ENCODE results near the gene CFAP90. TPM values are rescaled to one million over a fixed set of nuclear protein-coding genes. Genes with fewer than 3 reads are reported as not detected.

Gene CFAP90
- total RNA-seq, 1 donor from 2014 or later: 0.64 TPM

DNA sequence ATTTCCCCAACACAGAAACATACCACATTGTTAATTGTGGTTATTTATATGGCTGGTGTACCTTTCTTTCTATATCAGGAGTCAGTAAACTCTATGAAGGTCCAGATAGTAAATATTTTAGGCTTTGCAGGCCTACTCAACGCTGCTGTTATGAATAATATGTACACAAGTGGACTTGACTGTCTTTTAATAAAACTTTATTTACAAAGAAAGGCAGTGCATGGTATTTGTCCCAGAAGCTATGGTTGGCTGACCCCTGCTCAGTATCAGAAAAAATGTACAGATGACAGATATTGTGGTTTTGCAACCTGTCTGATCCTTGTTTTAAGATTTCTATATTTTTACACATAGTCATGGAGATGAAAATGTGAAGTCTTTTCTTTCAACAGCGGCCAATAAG is 23.7 kb upstream of the CFAP90 start:
- peaks cover 23% of the 10 kb centered on the region for H3K4me1 ChIP-seq (ENCODE audit: insufficient read depth, low read length)
- H4K20me1 ChIP-seq (ENCODE audit: insufficient read depth, low read length): peaks cover 48% of the 10 kb centered on the region
- H3K9me3 Mint-ChIP-seq (ENCODE audit: unreplicated experiment): no peaks in the 10 kb centered on the region
- H3K4me2 ChIP-seq (ENCODE audit: low read length): no peak overlapping the region
- H3K79me2 ChIP-seq (ENCODE audit: insufficient read depth, low read length): peaks cover 71% of the 10 kb centered on the region
- H2AFZ ChIP-seq (ENCODE audit: low read depth, low read length): no peak overlapping the region
- no peak overlapping the region for H3K4me3 ChIP-seq (ENCODE audit: insufficient read depth, low read depth, low read length)
- no peaks in the 10 kb centered on the region for H3K9me3 ChIP-seq (ENCODE audit: insufficient read depth, low read depth, low read length)
- TF ChIP-seq, protein P1, sequence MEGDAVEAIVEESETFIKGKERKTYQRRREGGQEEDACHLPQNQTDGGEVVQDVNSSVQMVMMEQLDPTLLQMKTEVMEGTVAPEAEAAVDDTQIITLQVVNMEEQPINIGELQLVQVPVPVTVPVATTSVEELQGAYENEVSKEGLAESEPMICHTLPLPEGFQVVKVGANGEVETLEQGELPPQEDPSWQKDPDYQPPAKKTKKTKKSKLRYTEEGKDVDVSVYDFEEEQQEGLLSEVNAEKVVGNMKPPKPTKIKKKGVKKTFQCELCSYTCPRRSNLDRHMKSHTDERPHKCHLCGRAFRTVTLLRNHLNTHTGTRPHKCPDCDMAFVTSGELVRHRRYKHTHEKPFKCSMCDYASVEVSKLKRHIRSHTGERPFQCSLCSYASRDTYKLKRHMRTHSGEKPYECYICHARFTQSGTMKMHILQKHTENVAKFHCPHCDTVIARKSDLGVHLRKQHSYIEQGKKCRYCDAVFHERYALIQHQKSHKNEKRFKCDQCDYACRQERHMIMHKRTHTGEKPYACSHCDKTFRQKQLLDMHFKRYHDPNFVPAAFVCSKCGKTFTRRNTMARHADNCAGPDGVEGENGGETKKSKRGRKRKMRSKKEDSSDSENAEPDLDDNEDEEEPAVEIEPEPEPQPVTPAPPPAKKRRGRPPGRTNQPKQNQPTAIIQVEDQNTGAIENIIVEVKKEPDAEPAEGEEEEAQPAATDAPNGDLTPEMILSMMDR (IDR thresholded peaks at IDR 0.05; ENCODE audit: insufficient read depth, low read depth, low read length): no peak
- TF ChIP-seq EZH2 (IDR thresholded peaks at IDR 0.05; ENCODE audit: insufficient read depth, low read length): no peak
- H3K4me1 Mint-ChIP-seq (ENCODE audit: low read depth, unreplicated experiment): peaks cover 38% of the 10 kb centered on the region
- FAIRE-seq (no peak), DNase-seq (ENCODE audit: low read depth) (no peak)
- no peaks in the 10 kb centered on the region for H3K27me3 ChIP-seq (ENCODE audit: insufficient read depth, low read length)
- H3K27ac ChIP-seq (ENCODE audit: low read depth, low read length): no peak overlapping the region
- H3K4me3 Mint-ChIP-seq (ENCODE audit: unreplicated experiment): no peak overlapping the region
- H3K36me3 ChIP-seq (ENCODE audit: insufficient read depth, low read length): peaks cover 23% of the 10 kb centered on the region
- no peaks in the 10 kb centered on the region for H3K27me3 Mint-ChIP-seq (ENCODE audit: low read depth, unreplicated experiment)
- H3K9ac ChIP-seq (ENCODE audit: low read length): no peak overlapping the region
- no peaks in the 10 kb centered on the region for H3K36me3 Mint-ChIP-seq (ENCODE audit: low read depth, unreplicated experiment)
- H3K27ac Mint-ChIP-seq (ENCODE audit: unreplicated experiment): no peak overlapping the region

DNA sequence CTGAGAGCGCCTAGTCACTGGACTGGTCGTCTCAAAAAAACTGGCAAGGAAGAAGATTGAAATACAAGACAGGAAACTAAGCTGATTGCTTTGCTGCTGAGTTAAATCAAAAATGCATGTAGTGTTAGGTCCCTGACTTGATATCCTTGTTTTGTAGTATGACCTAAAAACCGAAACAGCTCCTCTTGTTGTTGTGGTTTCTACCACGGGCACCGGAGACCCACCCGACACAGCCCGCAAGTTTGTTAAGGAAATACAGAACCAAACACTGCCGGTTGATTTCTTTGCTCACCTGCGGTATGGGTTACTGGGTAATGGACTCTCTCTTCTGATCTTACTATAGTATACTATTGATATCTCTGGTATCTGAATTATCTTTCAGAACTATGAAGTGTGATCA is 22.3 kb upstream of the CFAP90 start:
- FAIRE-seq (no peak), DNase-seq (ENCODE audit: low read depth) (no peak)
- Histone ChIP-seq H3K27ac (ENCODE audit: low read depth, low read length) (no peak overlapping the region), H3K79me2 (ENCODE audit: insufficient read depth, low read length) (peaks cover 77% of the 10 kb centered on the region), H3K9ac (ENCODE audit: low read length) (no peak overlapping the region), H2AFZ (ENCODE audit: low read depth, low read length) (no peak overlapping the region), H3K4me2 (ENCODE audit: low read length) (no peak overlapping the region), H3K4me3 (ENCODE audit: insufficient read depth, low read depth, low read length) (no peak overlapping the region), H3K36me3 (ENCODE audit: insufficient read depth, low read length) (peaks cover 14% of the 10 kb centered on the region), H3K4me1 (ENCODE audit: insufficient read depth, low read length) (peaks cover 21% of the 10 kb centered on the region), H4K20me1 (ENCODE audit: insufficient read depth, low read length) (peaks cover 41% of the 10 kb centered on the region), H3K27me3 (ENCODE audit: insufficient read depth, low read length) (no peaks in the 10 kb centered on the region), H3K9me3 (ENCODE audit: insufficient read depth, low read depth, low read length) (no peaks in the 10 kb centered on the region)
- Mint-ChIP-seq H3K4me3 (ENCODE audit: unreplicated experiment) (no peak overlapping the region), H3K27ac (ENCODE audit: unreplicated experiment) (no peak overlapping the region), H3K4me1 (ENCODE audit: low read depth, unreplicated experiment) (peaks cover 35% of the 10 kb centered on the region), H3K36me3 (ENCODE audit: low read depth, unreplicated experiment) (no peaks in the 10 kb centered on the region), H3K27me3 (ENCODE audit: low read depth, unreplicated experiment) (no peaks in the 10 kb centered on the region), H3K9me3 (ENCODE audit: unreplicated experiment) (no peaks in the 10 kb centered on the region)
- TF ChIP-seq, protein P1 (IDR thresholded peaks at IDR 0.05; ENCODE audit: insufficient read depth, low read depth, low read length): no peak
- TF ChIP-seq EZH2 (IDR thresholded peaks at IDR 0.05; ENCODE audit: insufficient read depth, low read length): no peak

- no peak for FAIRE-seq
- peaks cover 19% of the 10 kb centered on the region for H3K4me1 ChIP-seq (ENCODE audit: insufficient read depth, low read length)
- H3K9me3 ChIP-seq (ENCODE audit: insufficient read depth, low read depth, low read length): no peaks in the 10 kb centered on the region
- H3K9ac ChIP-seq (ENCODE audit: low read length): no peak overlapping the region
- TF ChIP-seq, protein P1 (IDR thresholded peaks at IDR 0.05; ENCODE audit: insufficient read depth, low read depth, low read length): no peak
- no peak for TF ChIP-seq EZH2 (IDR thresholded peaks at IDR 0.05; ENCODE audit: insufficient read depth, low read length)
- no peak for DNase-seq (ENCODE audit: low read depth)
- Mint-ChIP-seq H3K27ac (ENCODE audit: unreplicated experiment) (no peak overlapping the region), H3K4me1 (ENCODE audit: low read depth, unreplicated experiment) (peaks cover 31% of the 10 kb centered on the region), H3K27me3 (ENCODE audit: low read depth, unreplicated experiment) (no peaks in the 10 kb centered on the region), H3K9me3 (ENCODE audit: unreplicated experiment) (no peaks in the 10 kb centered on the region), H3K4me3 (ENCODE audit: unreplicated experiment) (no peak overlapping the region), H3K36me3 (ENCODE audit: low read depth, unreplicated experiment) (no peaks in the 10 kb centered on the region)
- no peaks in the 10 kb centered on the region for H3K27me3 ChIP-seq (ENCODE audit: insufficient read depth, low read length)
- H3K27ac ChIP-seq (ENCODE audit: low read depth, low read length): no peak overlapping the region
- H3K4me3 ChIP-seq (ENCODE audit: insufficient read depth, low read depth, low read length): no peak overlapping the region
- H3K79me2 ChIP-seq (ENCODE audit: insufficient read depth, low read length): peaks cover 83% of the 10 kb centered on the region
- H3K36me3 ChIP-seq (ENCODE audit: insufficient read depth, low read length): peaks cover 12% of the 10 kb centered on the region
- peaks cover 41% of the 10 kb centered on the region for H4K20me1 ChIP-seq (ENCODE audit: insufficient read depth, low read length)
- H2AFZ ChIP-seq (ENCODE audit: low read depth, low read length): no peak overlapping the region
- H3K4me2 ChIP-seq (ENCODE audit: low read length): no peak overlapping the region
These were observed 21.7 kb upstream of the CFAP90 start for GRCh38 chr5:7872517-7873130.

Data from astrocyte (in vitro differentiated cells and primary cell).